BLaER1 treated with 17β-estradiol and CSF1 and Interleukin-3, amounts not matched to agents 10 nM and 100 nM (cell line): Measurements from ENCODE around the gene CHD5.

Experiments used
- H3K27ac ChIP-seq, 11 experiments: shearing (Covaris generic); formaldehyde crosslinking; 2 replicates each; pipeline ENCODE4 v1.8.1; 2022
- H3K27me3 ChIP-seq, 11 experiments: shearing (Covaris generic); formaldehyde crosslinking; 2 replicates each; pipeline ENCODE4 v1.8.1; 2022
- H3K36me3 ChIP-seq, 11 experiments: shearing (Covaris generic); formaldehyde crosslinking; 2 replicates each; pipeline ENCODE4 v1.8.1; 2022
- H3K4me1 ChIP-seq, 10 experiments: shearing (Covaris generic); formaldehyde crosslinking; 2 replicates each; pipeline ENCODE4 v1.8.1; 2022
- H3K4me2 ChIP-seq, 11 experiments: shearing (Covaris generic); formaldehyde crosslinking; 2 replicates each; pipeline ENCODE4 v1.8.1; 2022
- H3K4me3 ChIP-seq, 10 experiments: shearing (Covaris generic); formaldehyde crosslinking; 2 replicates each; pipeline ENCODE4 v1.8.1; 2022
- H3K9ac ChIP-seq, 11 experiments: shearing (Covaris generic); formaldehyde crosslinking; 2 replicates each; pipeline ENCODE4 v1.8.1; 2022
- H3K9me3 ChIP-seq, 11 experiments: shearing (Covaris generic); formaldehyde crosslinking; replicated peaks in 1 of 11; 2 replicates each; pipeline ENCODE4 v1.8.1; 2022
- H4K20me1 ChIP-seq, 11 experiments: shearing (Covaris generic); formaldehyde crosslinking; 2 replicates each; pipeline ENCODE4 v1.8.1; 2022
- Cebpa-rat ChIP-seq, 11 experiments: shearing (Covaris generic); IDR thresholded peaks; 2 replicates each; pipeline ENCODE4 v1.8.1; 2022

CHD5 gene

GRCh38 chr1:6151291-6151822 is 28.8 kb downstream of the CHD5 start:
- Histone ChIP-seq H3K4me3 (no peak overlapping the region), H3K4me2 (no peak overlapping the region), H3K4me1 (peaks cover 18 to 44% (median 28%) of the 10 kb centered on the region in 10 experiments), H3K27me3 (peaks cover 0 to 18% (median 0%) of the 10 kb centered on the region in 11 experiments; a peak in 4 of 22 replicates), H3K9ac (no peak overlapping the region), H3K36me3 (no peaks in the 10 kb centered on the region), H3K27ac (no peak overlapping the region), H4K20me1 (no peaks in the 10 kb centered on the region), H3K9me3 (peaks cover 0 to 13% (median 0%) of the 10 kb centered on the region in 11 experiments; a peak in 6 of 22 replicates)
- TF ChIP-seq Cebpa-rat (IDR thresholded peaks at IDR 0.05) = no peak

DNA sequence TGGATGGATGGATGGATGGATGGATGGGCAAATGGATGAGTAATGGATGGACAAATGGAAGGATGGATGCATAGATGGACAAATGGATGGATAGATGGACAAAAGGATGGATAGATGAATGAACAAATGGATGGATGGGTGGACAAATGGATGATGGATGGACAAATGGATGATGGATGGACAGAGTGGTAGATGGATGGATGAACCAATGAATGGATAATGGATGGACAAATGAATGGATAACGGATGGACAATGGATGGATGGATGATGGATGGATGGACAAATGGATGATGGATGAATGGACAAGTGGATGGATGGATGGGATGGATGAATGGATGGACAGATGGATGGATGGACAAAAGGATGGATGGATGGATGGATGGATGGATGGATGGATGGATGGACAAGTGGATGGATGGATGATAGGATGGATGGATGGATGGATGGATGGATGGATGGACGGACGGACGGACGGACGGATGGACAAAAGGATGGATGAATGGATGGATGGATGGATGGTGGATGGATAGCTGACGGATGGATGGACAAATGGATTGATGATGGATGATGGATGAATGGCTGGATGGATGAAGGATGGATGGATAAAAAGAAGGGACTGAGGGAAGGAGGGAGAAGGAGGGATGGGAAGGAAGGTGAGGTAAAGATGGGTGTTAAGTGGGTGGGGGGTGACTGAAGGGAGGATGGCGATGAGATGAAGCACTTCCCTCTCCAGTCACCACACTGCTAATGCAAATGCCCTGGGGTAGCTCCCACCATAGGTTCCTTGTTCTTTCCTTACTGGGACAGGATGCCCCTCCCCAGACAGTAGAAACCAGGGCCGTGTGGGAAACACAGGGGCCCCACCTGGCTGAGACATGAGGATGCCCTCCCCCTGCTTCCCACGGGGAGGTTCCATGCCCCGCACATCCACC is 29.8 kb downstream of the CHD5 start:
- no peak overlapping the region for H3K4me2 ChIP-seq
- H3K9me3 ChIP-seq = peaks cover 0 to 13% (median 0%) of the 10 kb centered on the region in 11 experiments; a peak in 6 of 22 replicates
- peaks cover 0 to 10% (median 0%) of the 10 kb centered on the region in 11 experiments; a peak in 2 of 22 replicates for H4K20me1 ChIP-seq
- TF ChIP-seq Cebpa-rat (IDR thresholded peaks at IDR 0.05) = no peak
- H3K9ac ChIP-seq = no peak overlapping the region
- H3K4me1 ChIP-seq = peaks cover 16 to 35% (median 26%) of the 10 kb centered on the region in 10 experiments
- H3K27ac ChIP-seq = no peak overlapping the region
- no peaks in the 10 kb centered on the region for H3K36me3 ChIP-seq
- no peak overlapping the region for H3K4me3 ChIP-seq
- peaks cover 0 to 18% (median 0%) of the 10 kb centered on the region in 11 experiments; a peak in 4 of 22 replicates for H3K27me3 ChIP-seq

DNA sequence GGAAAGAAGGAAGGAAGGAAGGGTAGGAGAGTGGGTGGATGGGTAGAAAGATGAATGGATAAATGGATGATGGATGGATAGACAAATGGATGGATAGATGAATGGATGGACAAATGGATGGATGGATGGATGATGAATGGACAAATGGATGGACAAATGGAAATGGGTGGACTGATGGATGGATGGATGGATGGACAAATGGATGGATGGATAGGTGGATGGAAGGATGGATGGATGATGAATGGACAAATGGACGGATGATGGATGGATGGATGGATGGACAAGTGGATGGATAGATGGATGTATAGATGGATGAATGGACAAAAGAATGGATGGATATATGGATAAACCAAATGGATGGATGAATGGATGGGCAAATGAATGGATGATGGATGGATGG is 30.5 kb downstream of the CHD5 start:
- Histone ChIP-seq H3K9me3 (peaks cover 0 to 13% (median 0%) of the 10 kb centered on the region in 11 experiments; a peak in 6 of 22 replicates), H3K27me3 (peaks cover 0 to 18% (median 0%) of the 10 kb centered on the region in 11 experiments; a peak in 4 of 22 replicates), H3K27ac (no peak overlapping the region), H3K4me2 (no peak overlapping the region), H3K9ac (no peak overlapping the region), H3K4me3 (no peak overlapping the region), H4K20me1 (peaks cover 0 to 13% (median 0%) of the 10 kb centered on the region in 11 experiments; a peak in 2 of 22 replicates), H3K4me1 (peaks cover 9 to 29% (median 19%) of the 10 kb centered on the region in 10 experiments), H3K36me3 (no peaks in the 10 kb centered on the region)
- no peak for TF ChIP-seq Cebpa-rat (IDR thresholded peaks at IDR 0.05)

- Histone ChIP-seq H3K9ac (no peak overlapping the region), H4K20me1 (peaks cover 0 to 13% (median 0%) of the 10 kb centered on the region in 11 experiments; a peak in 2 of 22 replicates), H3K4me1 (peaks cover under 1 to 19% (median 10%) of the 10 kb centered on the region in 10 experiments; a peak in 14 of 20 replicates), H3K27me3 (peaks cover 0 to 18% (median 0%) of the 10 kb centered on the region in 11 experiments; a peak in 4 of 22 replicates), H3K9me3 (peaks cover 0 to 13% (median 0%) of the 10 kb centered on the region in 11 experiments; a peak in 6 of 22 replicates), H3K27ac (no peak overlapping the region), H3K4me3 (no peak overlapping the region), H3K4me2 (no peak overlapping the region), H3K36me3 (no peaks in the 10 kb centered on the region)
- no peak for TF ChIP-seq Cebpa-rat (IDR thresholded peaks at IDR 0.05)
Observed at GRCh38 chr1:6148497-6149241, 31.5 kb downstream of the CHD5 start.

GRCh38 chr1:6145864-6146410 is 34.2 kb downstream of the CHD5 start:
- Histone ChIP-seq H3K4me1 (peaks cover 0 to 15% (median 12%) of the 10 kb centered on the region in 10 experiments; a peak in 14 of 20 replicates), H3K36me3 (no peaks in the 10 kb centered on the region), H3K4me2 (no peak overlapping the region), H3K4me3 (no peak overlapping the region), H3K27me3 (peaks cover 0 to 18% (median 0%) of the 10 kb centered on the region in 11 experiments; a peak in 4 of 22 replicates), H4K20me1 (peaks cover 0 to 13% (median 0%) of the 10 kb centered on the region in 11 experiments; a peak in 2 of 22 replicates), H3K9ac (no peak overlapping the region), H3K27ac (no peak overlapping the region), H3K9me3 (peaks cover 0 to 13% (median 0%) of the 10 kb centered on the region in 11 experiments; a peak in 6 of 22 replicates)
- no peak for TF ChIP-seq Cebpa-rat (IDR thresholded peaks at IDR 0.05)

GRCh38 chr1:6145396-6145750 is 34.7 kb downstream of the CHD5 start:
- peaks cover 0 to 18% (median 0%) of the 10 kb centered on the region in 11 experiments; a peak in 4 of 22 replicates for H3K27me3 ChIP-seq
- H4K20me1 ChIP-seq = peaks cover 0 to 13% (median 0%) of the 10 kb centered on the region in 11 experiments; a peak in 2 of 22 replicates
- peaks cover 0 to 16% (median 13%) of the 10 kb centered on the region in 10 experiments; a peak in 14 of 20 replicates for H3K4me1 ChIP-seq
- H3K9me3 ChIP-seq = peaks cover 0 to 13% (median 0%) of the 10 kb centered on the region in 11 experiments; a peak in 6 of 22 replicates
- TF ChIP-seq Cebpa-rat (IDR thresholded peaks at IDR 0.05) = no peak
- no peak overlapping the region for H3K4me3 ChIP-seq
- no peak overlapping the region for H3K9ac ChIP-seq
- H3K4me2 ChIP-seq = no peak overlapping the region
- no peaks in the 10 kb centered on the region for H3K36me3 ChIP-seq
- H3K27ac ChIP-seq = no peak overlapping the region

DNA sequence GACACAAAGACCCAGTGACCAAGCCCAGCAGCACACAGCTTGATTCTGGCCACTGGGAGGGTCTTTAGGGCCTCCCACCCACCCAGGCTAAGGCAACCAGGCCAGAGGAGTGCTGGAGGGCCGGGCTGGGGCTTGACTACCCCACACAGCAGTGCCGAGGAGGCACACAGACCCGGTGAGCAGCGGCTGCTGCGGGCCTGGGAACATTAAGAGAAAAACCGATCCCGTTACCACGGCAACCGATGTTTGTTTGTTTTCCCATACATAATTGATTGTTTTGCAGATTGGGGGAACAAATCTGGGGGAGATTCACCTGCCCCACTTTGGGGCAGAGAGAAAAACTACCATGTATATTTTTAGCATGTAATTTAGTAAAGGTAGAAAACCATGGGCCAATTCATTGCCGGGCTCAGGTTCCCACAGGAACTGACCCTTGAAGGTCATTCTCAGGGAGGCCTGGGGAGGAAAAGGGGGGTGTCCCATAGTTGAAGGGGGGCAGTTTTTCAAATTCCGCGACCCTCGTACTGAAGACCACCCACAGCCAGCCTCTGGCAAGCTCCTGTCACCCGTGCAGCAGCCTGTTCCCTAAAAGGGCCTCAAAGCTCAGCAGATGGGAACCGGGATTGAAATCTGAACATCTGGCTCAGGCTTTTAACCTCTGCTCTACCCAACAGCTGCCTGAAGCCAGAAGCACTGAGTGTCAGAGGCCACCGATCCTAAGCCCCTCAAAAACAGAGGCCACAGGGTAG is 35.3 kb downstream of the CHD5 start:
- no peak for TF ChIP-seq Cebpa-rat (IDR thresholded peaks at IDR 0.05)
- H3K36me3 ChIP-seq = no peaks in the 10 kb centered on the region
- no peak overlapping the region for H3K9ac ChIP-seq
- H3K27me3 ChIP-seq = peaks cover 0 to 18% (median 0%) of the 10 kb centered on the region in 11 experiments; a peak in 4 of 22 replicates
- no peak overlapping the region for H3K4me3 ChIP-seq
- H3K9me3 ChIP-seq = peaks cover 0 to 11% (median 0%) of the 10 kb centered on the region in 11 experiments; a peak in 6 of 22 replicates
- H3K4me1 ChIP-seq = peaks cover 0 to 16% (median 13%) of the 10 kb centered on the region in 10 experiments; a peak in 14 of 20 replicates
- H3K27ac ChIP-seq = no peak overlapping the region
- peaks cover 0 to 13% (median 0%) of the 10 kb centered on the region in 11 experiments; a peak in 2 of 22 replicates for H4K20me1 ChIP-seq
- H3K4me2 ChIP-seq = no peak overlapping the region
